ENCODE data around the gene TPRX2.
"Not testable (repeated sequence)": the region's sequence is repeated elsewhere in the genome, so short reads cannot be mapped to it uniquely, and the experiment has no call there.

TPRX2 gene

DNA sequence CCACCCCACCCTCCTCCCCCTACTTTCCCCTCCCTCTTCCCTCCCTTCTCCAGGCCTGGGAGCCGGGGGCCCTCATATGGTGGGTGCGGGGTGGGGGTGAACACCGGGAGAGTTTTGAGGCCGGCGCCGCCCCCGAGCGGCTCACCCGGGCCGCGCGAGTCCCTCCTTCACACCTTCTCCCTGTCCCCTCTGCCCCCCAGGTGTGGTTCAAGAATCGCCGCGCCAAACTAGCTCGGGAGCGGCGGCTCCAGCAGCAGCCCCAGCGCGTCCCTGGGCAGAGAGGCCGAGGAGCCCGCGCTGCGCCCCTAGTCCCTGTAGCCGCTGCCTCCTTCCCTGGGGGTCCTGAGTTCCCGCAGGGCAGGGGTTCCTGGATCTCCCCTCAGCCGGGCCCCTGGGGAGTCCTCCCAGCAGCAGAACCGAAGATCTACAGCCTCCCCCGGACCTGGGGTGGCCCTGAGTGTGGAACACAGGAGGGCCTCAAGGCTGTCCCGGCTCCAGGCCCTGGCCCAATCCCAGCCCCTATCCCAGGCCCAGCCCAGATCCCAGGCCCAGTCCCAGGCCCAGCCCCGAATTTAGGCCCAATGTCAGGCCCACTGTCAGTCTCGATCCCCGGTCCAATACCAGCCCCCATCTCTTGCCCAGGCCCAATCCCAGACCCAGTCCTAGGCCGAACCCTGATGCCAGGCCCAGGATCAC is 1.7 kb downstream of the TPRX2 start:
- DNase-seq, result no peak

DNA sequence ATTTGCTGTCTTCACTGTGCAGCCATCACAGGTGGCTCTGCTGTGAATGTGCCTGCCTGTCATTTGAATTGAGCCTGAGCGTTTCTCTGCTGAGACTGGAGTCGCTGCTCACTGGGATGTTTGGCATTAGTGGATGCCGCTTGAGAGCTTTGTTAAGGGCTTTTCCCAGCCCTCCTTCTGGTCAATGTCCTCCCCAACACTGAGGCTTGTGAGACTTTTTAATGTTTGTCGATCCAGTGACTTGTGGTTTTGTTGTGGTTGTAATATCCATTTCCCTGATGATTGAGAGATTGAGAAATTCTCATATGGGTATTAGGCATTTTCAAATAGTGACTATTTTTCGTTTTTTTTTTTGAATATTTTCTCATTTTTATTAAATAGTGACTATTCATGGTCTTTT is 2.6 kb downstream of the TPRX2 start:
- no peak for DNase-seq

DNA sequence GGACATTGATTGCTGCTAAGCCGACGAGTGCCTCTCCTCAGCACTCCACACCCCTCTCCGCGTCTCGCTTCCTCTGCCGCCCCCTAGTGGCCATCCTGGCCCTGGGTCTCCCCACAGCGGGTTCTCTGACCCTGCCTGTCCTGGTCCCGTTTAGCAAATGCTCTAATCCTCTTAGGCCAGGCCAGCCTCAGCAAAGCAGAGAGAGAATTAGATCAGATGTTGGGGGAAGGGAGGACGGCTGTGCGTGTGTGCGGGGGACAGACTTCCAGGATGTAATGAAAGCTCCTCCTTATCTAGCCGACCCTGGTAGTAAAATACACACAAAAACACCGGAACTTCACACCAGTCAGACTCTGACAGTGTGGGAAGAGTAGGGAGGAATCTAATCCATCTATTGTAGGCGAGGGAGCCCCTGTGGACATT is 4.5 kb downstream of the TPRX2 start:
- DNase-seq, result peak in 52 of 56 donors; percentile 8 to 85 (median 54)

DNA sequence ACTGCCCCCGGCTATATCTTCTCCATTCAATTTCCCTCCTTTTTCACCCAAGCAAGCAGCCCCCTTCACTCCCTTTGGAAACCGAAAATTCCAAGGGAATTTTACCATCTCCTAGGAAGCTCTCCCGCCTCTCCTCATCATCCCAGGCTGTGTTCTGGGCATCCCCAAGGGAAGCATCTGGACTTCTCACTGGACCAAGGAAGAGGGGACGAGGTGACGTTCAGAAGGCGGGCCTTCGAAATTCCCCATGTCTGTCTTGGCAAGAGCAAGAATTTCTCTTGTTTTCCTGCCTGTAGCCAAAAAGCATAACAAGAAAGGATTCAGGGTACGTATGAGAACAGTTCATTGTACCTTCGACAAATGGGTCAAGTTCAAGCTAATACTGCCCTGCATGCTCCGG is 6.1 kb downstream of the TPRX2 start:
- no peak for DNase-seq

DNA sequence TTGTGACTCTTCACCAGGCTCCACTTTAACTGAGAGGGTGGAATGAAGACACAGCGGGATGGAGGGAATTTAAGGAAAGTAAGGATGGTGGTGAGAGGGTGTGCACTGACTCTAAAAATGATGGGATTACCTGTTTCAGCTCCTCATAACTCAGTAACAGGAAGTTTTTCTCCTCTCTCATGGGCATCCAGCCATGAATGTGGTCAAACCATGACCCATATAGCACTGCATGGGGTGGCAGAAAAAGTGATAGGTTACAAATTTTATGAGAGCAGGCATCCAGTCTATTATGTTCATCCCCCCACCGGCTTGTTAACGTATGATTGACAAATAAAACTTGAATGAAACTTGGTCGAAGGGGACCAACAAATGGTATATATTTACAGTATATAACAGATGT is 19.9 kb downstream of the TPRX2 start:
- no peak for DNase-seq

DNA sequence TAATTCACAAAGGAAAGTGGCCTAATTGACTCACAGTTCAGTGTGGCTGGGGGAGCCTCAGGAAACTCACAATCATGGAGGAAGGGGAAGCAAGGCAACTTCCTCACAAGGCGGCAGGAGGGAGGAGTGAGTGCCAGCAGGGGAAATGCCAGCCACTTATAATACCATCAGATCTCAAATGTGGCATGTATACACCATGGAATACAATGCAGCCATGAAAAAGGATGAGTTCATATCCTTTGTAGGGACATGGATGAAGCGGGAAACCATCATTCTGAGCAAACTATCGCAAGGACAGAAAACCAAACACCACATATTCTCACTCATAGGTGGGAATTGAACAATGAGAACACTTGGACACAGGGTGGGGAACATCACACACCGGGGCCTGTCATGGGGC is 20.4 kb downstream of the TPRX2 start:
- DNase-seq, result not testable (repeated sequence)

DNA sequence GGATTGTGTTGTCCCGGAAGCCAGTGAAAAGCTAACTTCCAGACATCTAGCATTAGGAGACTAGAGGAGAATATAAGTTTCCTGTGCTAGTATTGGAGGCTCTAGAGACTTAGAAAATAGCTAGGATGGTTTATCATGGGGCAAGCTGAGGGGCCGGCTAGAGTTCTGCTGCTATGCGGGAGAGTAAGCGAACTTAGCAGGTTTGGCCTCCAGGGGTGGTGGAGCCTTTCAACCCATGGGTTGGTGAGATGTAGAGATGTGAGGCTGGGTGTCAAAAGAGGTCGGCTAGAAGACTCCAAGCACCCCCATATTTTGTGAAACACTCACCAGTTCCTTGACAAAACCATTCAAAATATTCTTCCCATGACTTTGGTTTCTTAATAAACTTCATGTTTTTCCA is 22.7 kb downstream of the TPRX2 start:
- DNase-seq, result no peak

DNA sequence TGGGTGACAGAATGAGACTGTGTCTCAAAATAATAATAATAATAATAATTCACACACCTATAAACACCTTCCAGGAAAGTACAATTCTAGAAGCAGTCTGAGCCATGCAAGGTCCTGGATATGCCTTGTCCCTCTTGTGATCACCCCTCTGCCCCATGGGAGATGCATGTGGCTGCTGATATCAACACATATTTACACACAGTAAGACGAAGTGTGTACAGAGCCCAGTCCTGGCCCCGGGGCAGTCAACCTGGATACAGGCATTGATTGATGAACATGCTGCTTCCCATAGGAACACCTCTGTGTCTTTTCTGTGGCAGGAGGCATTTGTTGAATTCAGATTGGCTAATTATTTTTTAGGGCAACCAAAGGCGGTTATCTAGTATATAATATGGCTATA is 23.9 kb downstream of the TPRX2 start:
- no peak for DNase-seq

DNA sequence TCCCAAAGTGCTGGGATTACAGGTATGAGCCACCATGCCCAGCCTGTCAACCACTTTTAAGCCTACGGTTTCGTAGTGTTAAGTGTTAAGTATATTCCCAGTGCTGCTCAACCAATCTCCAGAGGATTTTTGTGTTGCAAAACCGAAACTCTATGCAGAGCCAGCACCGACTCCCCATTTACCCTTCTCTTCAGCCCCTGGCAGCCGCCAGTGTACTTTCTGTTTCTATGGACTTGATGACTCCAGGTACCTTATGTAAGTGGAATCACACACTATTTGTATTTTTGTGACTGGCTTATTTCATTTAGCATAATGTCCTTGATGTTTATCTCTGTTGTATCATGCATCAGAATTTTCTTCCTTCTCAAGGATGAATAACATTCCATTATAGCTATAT is 26.0 kb downstream of the TPRX2 start:
- no peak for DNase-seq

DNA sequence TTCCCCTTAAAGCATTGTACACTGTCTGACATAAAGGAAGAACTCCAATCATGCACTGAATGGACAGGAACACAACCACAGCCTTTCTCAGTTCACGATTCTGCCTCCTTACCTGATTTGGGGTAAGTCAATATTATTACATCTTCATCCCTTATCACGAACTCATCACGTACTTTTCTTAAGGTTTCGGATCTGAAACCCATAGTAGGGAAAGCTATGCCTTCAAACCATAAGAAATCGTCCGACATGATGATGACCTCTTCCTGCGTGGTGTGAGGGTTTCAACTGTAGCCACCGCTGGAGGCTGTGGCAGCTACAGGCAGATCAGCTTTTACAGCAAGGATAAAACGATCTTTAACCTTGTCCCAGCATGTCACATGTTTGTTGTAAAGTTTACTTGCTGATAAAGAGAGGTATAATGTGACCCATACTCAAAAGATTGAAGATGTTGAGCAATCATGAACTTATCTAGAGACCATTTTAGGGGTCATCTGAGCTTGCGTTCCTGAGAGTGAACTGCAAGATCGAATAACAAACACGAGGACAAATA is 27.1 kb downstream of the TPRX2 start, which contains the start of gene SULT2A1:
Gene SULT2A1 (minus strand): TSS at position 306 of the 550 bp plus-strand sequence. CDS start 58 bp downstream, at position 248.
- no peak for DNase-seq

DNA sequence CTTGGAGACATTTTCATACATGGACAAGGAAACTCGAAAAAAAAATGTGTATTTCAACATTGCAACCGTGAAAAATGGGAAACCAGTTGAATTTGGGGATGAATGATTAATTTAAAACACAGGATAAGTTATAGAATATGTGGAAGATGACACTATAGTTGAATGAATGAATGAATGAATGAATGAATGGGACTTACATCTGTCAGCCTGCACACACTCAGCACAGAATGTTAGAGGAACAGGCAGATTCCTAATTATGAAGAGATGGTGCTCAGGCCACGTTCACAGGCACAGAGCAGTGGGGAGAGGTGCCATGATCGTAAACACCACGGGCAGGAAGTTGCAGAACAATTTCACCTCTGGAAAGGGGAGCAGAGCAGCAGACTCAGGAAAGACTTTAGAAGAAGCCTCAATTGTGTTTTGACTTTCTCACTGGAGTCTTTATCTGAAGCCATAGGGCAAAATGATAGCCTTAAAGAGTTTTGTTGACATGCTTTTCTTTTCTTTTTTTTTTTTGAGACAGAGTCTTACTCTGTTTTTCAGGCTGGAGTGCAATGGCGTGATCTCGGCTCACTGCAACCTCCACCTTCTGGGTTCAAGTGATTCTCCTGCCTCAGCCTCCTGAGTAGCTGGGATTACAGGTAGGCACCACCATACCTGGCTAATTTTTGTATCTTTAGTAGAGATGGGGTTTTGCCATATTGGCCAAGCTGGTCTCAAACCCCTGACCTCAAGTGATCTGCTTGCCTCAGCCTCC is 32.0 kb downstream of the TPRX2 start:
- DNase-seq, result no peak

DNA sequence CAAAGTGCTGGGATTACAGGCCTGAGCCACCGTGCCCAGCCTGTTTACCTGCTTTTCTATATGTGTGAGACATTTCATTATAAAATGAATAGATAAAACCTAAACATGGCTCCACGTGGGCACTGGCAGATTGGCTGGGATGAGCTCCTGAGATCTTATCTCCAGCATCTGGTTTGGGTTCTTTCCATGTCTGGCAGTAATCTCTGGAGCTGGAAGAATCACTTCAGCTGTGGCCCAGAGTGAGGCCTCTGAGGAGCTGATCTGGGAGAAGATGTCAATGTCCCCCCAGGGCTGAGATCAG is 32.5 kb downstream of the TPRX2 start:
- DNase-seq, result no peak

DNA sequence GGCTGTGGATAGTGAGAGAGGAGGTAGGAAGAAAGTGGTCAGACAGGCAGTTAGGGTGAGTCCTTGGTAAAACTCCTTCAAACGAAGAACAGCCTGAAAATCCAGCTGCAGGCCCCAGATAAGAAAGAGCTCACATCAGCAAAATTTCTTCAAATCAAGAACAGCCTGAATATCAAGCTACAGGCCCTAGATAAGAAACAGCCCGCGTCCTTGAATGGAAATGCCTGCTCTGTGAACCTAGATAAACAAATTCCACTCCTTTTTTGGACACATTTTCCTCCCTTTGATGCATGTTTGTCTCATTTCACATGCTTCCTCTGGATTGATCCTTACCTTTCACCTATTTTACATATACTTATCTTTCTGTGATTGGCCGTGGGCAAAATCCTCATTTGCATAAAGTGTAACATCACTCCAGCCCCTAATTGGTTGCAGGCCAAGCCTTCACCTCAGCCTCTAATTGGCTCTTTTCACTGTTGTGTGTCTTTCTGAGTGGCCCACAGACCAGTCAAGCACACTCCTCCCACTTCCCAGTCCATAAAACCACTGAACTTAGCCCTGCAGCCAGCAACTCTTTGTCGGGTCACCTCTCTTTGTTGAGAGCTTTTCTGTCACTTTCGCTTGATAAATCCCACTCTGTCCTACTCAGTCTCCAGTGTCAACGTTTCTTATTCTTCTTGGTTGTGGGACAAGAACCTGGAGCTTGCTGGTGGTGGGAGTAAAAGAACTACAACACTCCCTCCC is 33.1 kb downstream of the TPRX2 start:
- no peak for DNase-seq

DNA sequence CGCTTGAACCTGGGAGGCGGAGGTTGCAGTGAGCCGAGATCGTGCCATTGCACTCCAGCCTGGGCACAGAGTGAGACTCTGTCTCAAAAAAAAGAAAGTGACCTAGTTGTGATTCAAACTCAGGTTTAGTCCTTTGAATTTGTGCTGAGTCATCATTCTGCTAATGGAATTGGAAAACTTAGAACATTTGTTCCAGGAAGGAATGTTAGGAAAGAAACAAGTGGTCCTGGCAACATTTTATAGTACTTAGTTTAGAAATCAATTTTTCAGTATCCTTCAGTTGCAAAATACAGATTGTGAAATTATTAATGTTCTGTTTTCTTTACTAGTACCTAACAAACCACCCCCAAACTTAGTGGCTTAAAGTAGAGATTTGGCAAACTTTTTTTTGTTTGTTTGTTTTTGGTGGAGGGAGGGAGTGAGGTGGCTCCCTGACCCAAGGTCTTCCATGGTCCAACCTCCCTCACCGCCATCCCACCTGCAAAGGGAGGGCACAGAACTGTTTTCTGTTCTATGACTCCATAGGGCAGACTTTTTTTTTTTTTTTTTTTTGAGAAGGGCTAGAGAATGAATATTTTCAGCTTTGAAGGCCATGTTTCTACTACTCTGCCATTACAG is 36.2 kb downstream of the TPRX2 start:
- DNase-seq, result no peak

DNA sequence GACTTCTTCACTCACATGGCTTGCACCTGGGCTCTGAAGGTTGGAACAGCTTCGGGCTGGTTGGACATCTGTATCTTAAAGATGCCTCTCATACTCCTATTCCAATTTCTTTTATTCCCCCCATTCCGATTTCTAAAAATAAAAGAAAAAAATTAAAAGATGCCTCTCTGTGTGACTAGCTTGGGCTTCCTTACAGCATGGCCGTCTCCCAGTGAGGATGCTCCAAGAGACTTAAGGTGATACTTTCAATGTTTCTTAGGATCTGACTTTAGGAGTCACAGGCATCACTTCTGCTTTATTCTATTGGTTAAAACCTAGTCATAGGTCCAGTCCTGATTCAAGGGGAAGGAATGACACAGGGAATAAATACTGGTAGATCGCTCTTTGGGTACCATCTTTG is 37.0 kb downstream of the TPRX2 start:
- DNase-seq, result no peak

DNA sequence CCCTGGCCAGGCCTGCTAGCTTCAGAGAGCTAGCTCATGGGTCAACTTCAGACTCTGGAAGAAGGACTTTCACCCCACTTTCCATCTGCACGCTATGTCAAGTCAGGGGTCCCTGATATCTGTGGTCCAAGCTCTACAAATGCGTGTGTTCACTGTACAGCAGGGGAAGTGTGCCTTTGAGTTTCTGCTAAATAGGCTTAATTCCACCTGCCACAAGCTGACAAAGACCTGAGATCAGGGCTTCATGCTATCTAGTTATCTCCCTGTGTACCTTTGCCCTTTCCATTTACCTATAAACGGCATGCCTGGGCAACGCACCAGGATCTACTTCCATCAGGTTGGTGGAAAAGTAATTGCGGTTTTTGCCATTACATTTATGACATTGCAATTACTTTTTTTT is 37.7 kb downstream of the TPRX2 start:
- DNase-seq, result no peak

DNA sequence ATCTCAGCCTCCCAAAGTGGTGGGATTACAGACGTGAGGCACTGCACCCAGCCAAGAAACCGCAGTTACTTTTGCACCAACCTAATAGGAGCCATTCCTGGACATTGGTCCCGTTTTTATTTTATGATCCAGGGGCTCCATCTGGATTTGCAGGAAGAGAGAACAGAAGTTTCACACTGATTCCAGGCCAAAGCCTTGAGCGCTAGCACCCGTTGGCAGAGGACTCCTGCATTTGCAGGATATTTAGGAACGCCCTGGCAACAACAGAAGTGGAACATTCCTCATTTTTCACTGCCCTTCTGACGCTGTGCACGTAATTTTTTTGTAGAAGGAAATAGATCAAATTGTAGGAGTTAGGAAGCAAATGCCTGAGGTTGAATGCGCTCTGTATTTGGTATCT is 38.8 kb downstream of the TPRX2 start:
- no peak for DNase-seq

DNA sequence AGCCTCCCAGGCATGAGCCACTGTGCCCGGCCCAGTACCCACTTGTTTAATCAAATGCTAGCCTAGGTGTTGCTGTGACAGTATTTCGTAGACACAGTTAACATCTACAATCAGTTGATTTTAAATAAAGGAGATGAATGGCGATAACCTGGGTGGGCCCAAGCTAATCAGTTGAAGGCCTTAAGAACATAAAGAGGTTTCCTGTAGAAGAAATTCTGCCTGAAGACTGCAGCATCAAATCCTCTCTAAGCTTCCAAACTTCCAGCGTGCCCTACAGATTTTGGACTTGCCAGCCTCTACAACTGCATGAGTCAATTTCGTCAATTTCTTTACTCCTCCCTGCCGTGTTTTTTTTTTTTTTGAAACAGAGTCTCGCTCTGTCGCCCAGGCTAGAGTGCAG is 40.3 kb downstream of the TPRX2 start:
- DNase-seq, result no peak

DNA sequence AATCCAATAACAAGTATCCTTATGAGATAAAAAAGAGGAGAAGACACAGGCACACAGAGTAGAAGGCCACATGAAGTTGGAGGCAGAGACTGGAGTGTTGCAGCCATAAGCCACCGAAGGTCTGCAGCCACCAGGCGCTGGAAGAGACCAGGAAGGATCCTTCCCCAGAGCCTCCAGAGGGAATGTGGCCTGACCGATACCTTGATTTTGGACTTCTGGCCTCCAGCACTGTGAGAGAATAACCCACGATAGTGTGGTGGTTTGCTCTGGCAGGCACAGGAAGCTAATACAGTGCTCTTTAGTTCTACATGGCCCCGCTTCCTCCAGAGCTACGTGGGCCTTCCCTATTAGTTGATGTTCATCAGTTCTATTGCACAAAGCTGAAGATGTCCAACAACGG is 42.3 kb downstream of the TPRX2 start:
- no peak for DNase-seq

DNA sequence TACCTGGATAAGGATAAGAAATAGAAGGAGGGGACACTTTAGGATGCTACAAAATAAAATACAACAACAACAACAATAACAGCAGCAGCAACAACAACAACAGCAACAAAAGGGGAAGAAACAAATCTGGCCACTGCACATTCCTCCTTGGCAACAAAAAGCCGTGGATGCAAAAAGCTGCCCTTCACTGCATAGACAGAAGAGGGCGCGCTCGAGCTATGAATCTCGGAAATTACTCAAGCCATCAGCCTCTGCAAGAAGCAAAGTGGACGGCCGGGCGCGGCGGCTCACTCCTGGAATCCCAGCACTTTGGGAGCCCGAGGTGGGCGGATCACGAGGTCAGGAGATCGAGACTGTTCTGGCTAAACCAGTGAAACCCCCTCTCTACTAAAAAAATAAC is 50.3 kb downstream of the TPRX2 start:
- not testable (repeated sequence) for DNase-seq

DNA sequence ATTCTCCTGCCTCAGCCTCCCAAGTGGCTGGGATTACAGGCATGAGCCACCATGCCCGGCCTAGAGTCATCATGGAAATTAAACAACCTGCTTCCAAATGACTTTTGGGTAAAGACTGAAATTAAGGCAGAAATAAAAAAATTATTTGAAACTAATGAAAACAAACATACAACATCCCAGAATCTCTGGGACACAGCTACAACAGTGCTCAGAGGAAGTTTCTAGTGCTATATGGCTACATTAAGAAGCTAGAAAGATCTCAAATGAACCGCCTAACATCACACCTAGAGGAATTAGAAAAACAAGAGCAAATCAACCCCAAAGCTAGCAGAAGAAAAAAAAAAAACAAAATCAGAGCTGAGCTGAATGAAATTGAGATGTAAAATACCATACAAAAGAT is 51.2 kb downstream of the TPRX2 start:
- not testable (repeated sequence) for DNase-seq
